DMS153 treated with DMSO at 0.1 percent for 48 hours (cell line): ENCODE data around the gene VIPR2.

Source experiments
- DNase-seq: peaks from one replicate; lab custom pipeline; 2025; ENCODE audit not compliant: unreplicated experiment; lab: John Stamatoyannopoulos, UW

The VIPR2 gene

GRCh38 chr7:159158125-159158887 is 13.6 kb upstream of the VIPR2 start:
- DNase-seq = no peak

- DNase-seq = no peak
Observed at GRCh38 chr7:159157714-159158113, 13.0 kb upstream of the VIPR2 start.

- DNase-seq = no peak
Observed at GRCh38 chr7:159156436-159157245, 12.0 kb upstream of the VIPR2 start.

- DNase-seq = no peak
Observed at GRCh38 chr7:159155410-159155809, 10.7 kb upstream of the VIPR2 start.

GRCh38 chr7:159154243-159154642 is 9.6 kb upstream of the VIPR2 start:
- no peak for DNase-seq

- no peak for DNase-seq
Observed at GRCh38 chr7:159153511-159153910, 8.8 kb upstream of the VIPR2 start.

GRCh38 chr7:159152816-159153215 is 8.1 kb upstream of the VIPR2 start:
- no peak for DNase-seq

GRCh38 chr7:159151231-159151630 is 6.6 kb upstream of the VIPR2 start:
- no peak for DNase-seq

- no peak for DNase-seq
Observed at GRCh38 chr7:159149488-159149887, 4.8 kb upstream of the VIPR2 start.

- DNase-seq = no peak
Observed at GRCh38 chr7:159148430-159149395, 4.0 kb upstream of the VIPR2 start.

- DNase-seq = no peak
Observed at GRCh38 chr7:159147687-159148086, 3.0 kb upstream of the VIPR2 start.

GRCh38 chr7:159147246-159147645 is 2.6 kb upstream of the VIPR2 start:
- DNase-seq = no peak

GRCh38 chr7:159146084-159146858 is 1.6 kb upstream of the VIPR2 start:
- no peak for DNase-seq

- DNase-seq = no peak
Observed at GRCh38 chr7:159145490-159145855, 806 bp upstream of the VIPR2 start.

GRCh38 chr7:159143780-159144757 is 598 bp downstream of the VIPR2 start:
- DNase-seq = no peak

GRCh38 chr7:159142730-159143129 is 1.9 kb downstream of the VIPR2 start:
- no peak for DNase-seq

GRCh38 chr7:159142199-159142598 is 2.5 kb downstream of the VIPR2 start:
- no peak for DNase-seq

- DNase-seq = no peak
Observed at GRCh38 chr7:159141660-159142059, 3.0 kb downstream of the VIPR2 start.

- no peak for DNase-seq
Observed at GRCh38 chr7:159141167-159141566, 3.5 kb downstream of the VIPR2 start.
